Measurements from ENCODE around the gene DCN. TPM values are rescaled to one million over a fixed set of nuclear protein-coding genes. Genes with fewer than 3 reads are reported as not detected.

Gene DCN
- polyA plus RNA-seq, 1 experiment: 4,723 TPM

GRCh38 chr12:91138337-91138920 lies 44.2 kb downstream of the DCN start:
- no peak for DNase-seq (ENCODE audit: low read depth, low spot score)
- ChIA-PET CTCF (interaction anchor here (1.5 to 4.3 kb wide), 3 partner anchors 29 to 217 kb away, joined by 9 to 25 read pairs (median 9); no protein-coding TSS in a partner anchor), POLR2A (interaction anchor here (0.8 kb wide), 1 partner anchor 27 kb away, joined by 3 read pairs; no protein-coding TSS in a partner anchor)
- Histone ChIP-seq H3K4me3 (ENCODE audit: low read depth, low read length) (no peak overlapping the region), H3K9me3 (ENCODE audit: control insufficient read depth, insufficient read depth, low read length) (no peaks in the 10 kb centered on the region), H3K27me3 (ENCODE audit: control insufficient read depth, insufficient read depth, low read length) (no peaks in the 10 kb centered on the region), H3K27ac (ENCODE audit: low read depth, low read length) (no peak overlapping the region)
- TF ChIP-seq, protein P1, sequence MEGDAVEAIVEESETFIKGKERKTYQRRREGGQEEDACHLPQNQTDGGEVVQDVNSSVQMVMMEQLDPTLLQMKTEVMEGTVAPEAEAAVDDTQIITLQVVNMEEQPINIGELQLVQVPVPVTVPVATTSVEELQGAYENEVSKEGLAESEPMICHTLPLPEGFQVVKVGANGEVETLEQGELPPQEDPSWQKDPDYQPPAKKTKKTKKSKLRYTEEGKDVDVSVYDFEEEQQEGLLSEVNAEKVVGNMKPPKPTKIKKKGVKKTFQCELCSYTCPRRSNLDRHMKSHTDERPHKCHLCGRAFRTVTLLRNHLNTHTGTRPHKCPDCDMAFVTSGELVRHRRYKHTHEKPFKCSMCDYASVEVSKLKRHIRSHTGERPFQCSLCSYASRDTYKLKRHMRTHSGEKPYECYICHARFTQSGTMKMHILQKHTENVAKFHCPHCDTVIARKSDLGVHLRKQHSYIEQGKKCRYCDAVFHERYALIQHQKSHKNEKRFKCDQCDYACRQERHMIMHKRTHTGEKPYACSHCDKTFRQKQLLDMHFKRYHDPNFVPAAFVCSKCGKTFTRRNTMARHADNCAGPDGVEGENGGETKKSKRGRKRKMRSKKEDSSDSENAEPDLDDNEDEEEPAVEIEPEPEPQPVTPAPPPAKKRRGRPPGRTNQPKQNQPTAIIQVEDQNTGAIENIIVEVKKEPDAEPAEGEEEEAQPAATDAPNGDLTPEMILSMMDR (IDR thresholded peaks at IDR 0.05; ENCODE audit: low read depth, low read length): no peak

GRCh38 chr12:91133871-91134270 lies 48.7 kb downstream of the DCN start:
- ChIA-PET POLR2A (no interaction called here), CTCF (no interaction called here)
- TF ChIP-seq, protein P1 (IDR thresholded peaks at IDR 0.05; ENCODE audit: low read depth, low read length): no peak

GRCh38 chr12:91129662-91130362 lies 52.8 kb downstream of the DCN start:
- no peaks in the 10 kb centered on the region for H3K27me3 ChIP-seq (ENCODE audit: control insufficient read depth, insufficient read depth, low read length)
- no peaks in the 10 kb centered on the region for H3K9me3 ChIP-seq (ENCODE audit: control insufficient read depth, insufficient read depth, low read length)
- TF ChIP-seq, protein P1 (IDR thresholded peaks at IDR 0.05; ENCODE audit: low read depth, low read length): no peak
- ChIA-PET POLR2A (no interaction called here), CTCF (no interaction called here)
- H3K27ac ChIP-seq (ENCODE audit: low read depth, low read length): no peak overlapping the region
- H3K4me3 ChIP-seq (ENCODE audit: low read depth, low read length): no peak overlapping the region
- DNase-seq (ENCODE audit: low read depth, low spot score): no peak

More at GRCh38 chr12:91133871-91134270, 48.7 kb downstream of the DCN start:
- no peak overlapping the region for H3K4me3 ChIP-seq (ENCODE audit: low read depth, low read length)
- peak; percentile 67 for DNase-seq (ENCODE audit: low read depth, low spot score)
- no peaks in the 10 kb centered on the region for H3K27me3 ChIP-seq (ENCODE audit: control insufficient read depth, insufficient read depth, low read length)
- H3K27ac ChIP-seq (ENCODE audit: low read depth, low read length): no peak overlapping the region
- H3K9me3 ChIP-seq (ENCODE audit: control insufficient read depth, insufficient read depth, low read length): no peaks in the 10 kb centered on the region

DNA sequence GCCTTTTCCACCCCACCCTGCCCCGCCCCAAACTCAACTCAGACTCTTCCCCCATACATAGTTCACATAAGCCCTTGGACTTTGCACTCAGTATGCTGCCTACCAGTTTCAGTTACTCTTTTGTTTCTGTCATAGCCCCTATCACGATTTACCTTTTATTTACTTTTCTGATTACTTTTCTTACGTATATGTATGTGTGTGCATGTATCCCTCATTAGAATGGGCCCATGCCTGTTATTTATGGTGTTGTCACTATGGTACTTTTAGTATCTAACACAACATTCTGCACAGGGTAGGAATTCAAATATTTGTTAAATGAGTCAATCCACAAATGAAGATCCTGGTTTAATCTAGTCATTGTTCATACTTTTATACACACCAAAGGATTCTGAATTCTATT lies 54.9 kb downstream of the DCN start:
- CTCF ChIA-PET: no interaction called here
- POLR2A ChIA-PET: no interaction called here
- TF ChIP-seq, protein P1 (IDR thresholded peaks at IDR 0.05; ENCODE audit: low read depth, low read length): no peak
- DNase-seq (ENCODE audit: low read depth, low spot score): no peak
- H3K4me3 ChIP-seq (ENCODE audit: low read depth, low read length): no peak overlapping the region
- H3K27me3 ChIP-seq (ENCODE audit: control insufficient read depth, insufficient read depth, low read length): no peaks in the 10 kb centered on the region
- no peaks in the 10 kb centered on the region for H3K9me3 ChIP-seq (ENCODE audit: control insufficient read depth, insufficient read depth, low read length)
- H3K27ac ChIP-seq (ENCODE audit: low read depth, low read length): no peak overlapping the region

DNA sequence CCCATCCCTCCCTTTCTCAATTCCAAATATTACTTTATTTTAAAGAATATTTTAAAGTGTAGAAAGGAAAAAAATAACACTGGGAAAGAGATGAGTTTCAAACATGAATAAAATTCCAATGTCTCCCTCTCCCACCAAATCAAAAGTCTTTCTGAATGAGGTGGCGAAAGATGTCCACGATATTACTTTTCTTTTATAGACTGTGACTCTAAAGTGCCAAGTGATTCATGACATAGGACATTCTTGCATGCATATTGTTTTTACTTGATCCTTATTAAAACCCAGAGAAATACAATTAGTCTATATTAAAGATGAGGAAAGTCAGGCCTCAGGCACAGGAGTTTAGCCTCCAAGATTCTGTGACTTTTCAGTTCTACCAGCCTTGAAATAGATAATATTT lies 55.3 kb downstream of the DCN start:
- CTCF ChIA-PET: no interaction called here
- Histone ChIP-seq H3K4me3 (ENCODE audit: low read depth, low read length) (no peak overlapping the region), H3K27ac (ENCODE audit: low read depth, low read length) (no peak overlapping the region), H3K27me3 (ENCODE audit: control insufficient read depth, insufficient read depth, low read length) (no peaks in the 10 kb centered on the region), H3K9me3 (ENCODE audit: control insufficient read depth, insufficient read depth, low read length) (no peaks in the 10 kb centered on the region)
- POLR2A ChIA-PET: no interaction called here
- no peak for DNase-seq (ENCODE audit: low read depth, low spot score)
- TF ChIP-seq, protein P1 (IDR thresholded peaks at IDR 0.05; ENCODE audit: low read depth, low read length): no peak
